SK-N-SH (cell line): ENCODE data around the gene ANKS1B. TPM values are rescaled to one million over a fixed set of nuclear protein-coding genes. Genes with fewer than 3 reads are reported as not detected.

Source experiments
- CTCF ChIA-PET: fragments of 300-600, 350-600 bp; formaldehyde crosslinking; extraction: SDS; loops from one replicate; lab custom pipeline; 2021; lab: Yijun Ruan, JAX
- POLR2A ChIA-PET: fragments of 350-600 bp; sonication (Branson Sonifier 250); formaldehyde crosslinking; extraction: SDS; loops from one replicate; lab custom pipeline; 2020; ENCODE audit warnings: antibody characterized with exemption, inconsistent platforms; lab: Yijun Ruan, JAX
- DNase-seq: peaks from one replicate; pipeline ENCODE4 v3.0.0; 2012
- H2AFZ ChIP-seq: fragments of 200-600 bp; sonication (generic); 2 replicates; pipeline ENCODE4 v1.8.1; 2016; ENCODE audit warnings: antibody characterized with exemption, mild to moderate bottlenecking, low read depth
- H3F3A ChIP-seq: fragments of 200-600 bp; sonication (generic); replicated peaks from 2 replicates; pipeline ENCODE3; 2016; ENCODE audit warnings: antibody characterized with exemption, mild to moderate bottlenecking; ENCODE audit not compliant: insufficient read depth
- H3K27ac ChIP-seq, 2 experiments: fragments of 200-500 bp in 1 of 2; fragments of 200-600 bp in 1 of 2; sonication (Bioruptor generic) in 1 of 2; sonication (generic), shearing (Covaris generic) in 1 of 2; 2 replicates each; pipeline versions ENCODE4 v1.5.1 to v1.6.1; 2014 to 2016; ENCODE audit warnings: low read depth in 2 of 2, inconsistent platforms in 1 of 2, low read length in 1 of 2, mild to moderate bottlenecking in 1 of 2, mixed read lengths in 1 of 2
- H3K27me3 ChIP-seq: fragments of 200-600 bp; sonication (generic), shearing (Covaris generic); 2 replicates; pipeline ENCODE4 v1.6.1; 2016; ENCODE audit warnings: mixed run types; ENCODE audit not compliant: insufficient read depth
- H3K36me3 ChIP-seq, 2 experiments: fragments of 200-500 bp in 1 of 2; fragments of 200-600 bp in 1 of 2; sonication (Bioruptor generic) in 1 of 2; sonication (generic) in 1 of 2; replicated peaks in 1 of 2; 2 replicates each; pipeline versions ENCODE3 to v1.5.1; 2014 to 2016; ENCODE audit warnings: low read length in 1 of 2, mild to moderate bottlenecking in 1 of 2; ENCODE audit not compliant: insufficient read depth in 2 of 2, control insufficient read depth in 1 of 2
- H3K4me1 ChIP-seq, 2 experiments: fragments of 200-500 bp in 1 of 2; fragments of 200-600 bp in 1 of 2; sonication (Bioruptor generic) in 1 of 2; sonication (generic), shearing (Covaris generic) in 1 of 2; 2 replicates each; pipeline versions ENCODE4 v1.5.1 to v1.6.1; 2014 to 2016; ENCODE audit warnings: low read depth in 1 of 2, low read length in 1 of 2, mixed run types in 1 of 2; ENCODE audit not compliant: insufficient read depth in 2 of 2, control insufficient read depth in 1 of 2
- H3K4me2 ChIP-seq: fragments of 200-600 bp; sonication (generic), shearing (Covaris generic); 2 replicates; pipeline ENCODE4 v1.6.1; 2017; ENCODE audit warnings: mixed run types
- H3K4me3 ChIP-seq, 2 experiments: fragments of 200-500 bp in 1 of 2; fragments of 200-600 bp in 1 of 2; sonication (Bioruptor generic) in 1 of 2; sonication (generic), shearing (Covaris generic) in 1 of 2; 2 replicates each; pipeline versions ENCODE4 v1.5.1 to v1.8.1; 2014 to 2016; ENCODE audit warnings: low read depth in 2 of 2, inconsistent platforms in 1 of 2, low read length in 1 of 2, mild to moderate bottlenecking in 1 of 2, mixed read lengths in 1 of 2, moderate library complexity in 1 of 2
- H3K79me2 ChIP-seq: fragments of 200-600 bp; sonication (generic); 2 replicates; pipeline ENCODE4 v1.8.1; 2017; ENCODE audit warnings: mild to moderate bottlenecking; ENCODE audit not compliant: insufficient read depth
- H3K9ac ChIP-seq: fragments of 200-600 bp; sonication (generic); 2 replicates; pipeline ENCODE4 v1.6.1; 2017; ENCODE audit warnings: mixed run types
- H3K9me2 ChIP-seq: fragments of 200-600 bp; sonication (generic); 2 replicates; pipeline ENCODE4 v1.6.1; 2017; ENCODE audit warnings: mixed run types
- H3K9me3 ChIP-seq: fragments of 200-600 bp; sonication (generic); 2 replicates; pipeline ENCODE4 v1.6.1; 2017; ENCODE audit warnings: mixed run types, mild to moderate bottlenecking, moderate library complexity
- H4K20me1 ChIP-seq: fragments of 200-600 bp; sonication (generic); 2 replicates; pipeline ENCODE4 v1.6.1; 2017; ENCODE audit warnings: mild to moderate bottlenecking, mixed run types; ENCODE audit not compliant: insufficient read depth
- EP300 ChIP-seq, 2 experiments: IDR thresholded peaks; 2 replicates each; pipeline versions ENCODE4 v1.4.0 to v1.6.1; 2012; ENCODE audit warnings: borderline replicate concordance in 1 of 2, low read depth in 1 of 2, low read length in 1 of 2
- EZH2phosphoT487 ChIP-seq: fragments of 200-600 bp; sonication (generic); IDR thresholded peaks from 2 replicates; pipeline ENCODE4 v1.6.1; 2017; ENCODE audit warnings: low read depth, mixed run types, mild to moderate bottlenecking, antibody characterized with exemption, moderate library complexity, borderline replicate concordance
- FOSL2 ChIP-seq: IDR thresholded peaks from 2 replicates; pipeline ENCODE4 v1.4.0; 2012; ENCODE audit warnings: low read depth, mild to moderate bottlenecking, moderate library complexity, borderline replicate concordance
- GABPA ChIP-seq: IDR thresholded peaks from 2 replicates; pipeline ENCODE4 v1.4.0; 2012; ENCODE audit warnings: low read depth, mild to moderate bottlenecking
- IRF3 ChIP-seq: fragments of 150-350 bp; IDR thresholded peaks from 2 replicates; pipeline ENCODE4 v1.6.1; 2016; ENCODE audit warnings: mild to moderate bottlenecking, low read depth, low read length
- JUND ChIP-seq: IDR thresholded peaks from 2 replicates; pipeline ENCODE4 v1.4.0; 2012
- MEF2A ChIP-seq: IDR thresholded peaks from 2 replicates; pipeline ENCODE4 v1.4.0; 2012; ENCODE audit warnings: low read depth, borderline replicate concordance
- NRF1 ChIP-seq: IDR thresholded peaks from 2 replicates; pipeline ENCODE4 v1.6.1; 2012; ENCODE audit warnings: low read depth, mild to moderate bottlenecking, low read length
- POLR2AphosphoS5 ChIP-seq: IDR thresholded peaks from 2 replicates; pipeline ENCODE4 v1.6.1; 2012; ENCODE audit warnings: low read depth, low read length
- RCOR1 ChIP-seq: fragments of 150-350 bp; IDR thresholded peaks from 2 replicates; pipeline ENCODE4 v1.6.1; 2017; ENCODE audit warnings: antibody characterized with exemption, low read length
- TEAD4 ChIP-seq: IDR thresholded peaks from 2 replicates; pipeline ENCODE4 v1.4.0; 2012; ENCODE audit warnings: mild to moderate bottlenecking, borderline replicate concordance; ENCODE audit not compliant: insufficient read depth
- USF2 ChIP-seq: fragments of 150-350 bp; IDR thresholded peaks from 2 replicates; pipeline ENCODE4 v1.6.1; 2017; ENCODE audit warnings: antibody characterized with exemption, low read length, low read depth, borderline replicate concordance
- YY1 ChIP-seq: IDR thresholded peaks from 2 replicates; pipeline ENCODE4 v1.4.0; 2012; ENCODE audit warnings: low read depth, mild to moderate bottlenecking
- WGBS: methylation state at CpG from one replicate; pipeline ENCODE4 v1.1.6; 2017; ENCODE audit warnings: low lambda C conversion rate; 5-methylcytosine and 5-hydroxymethylcytosine counted together
- polyA plus RNA-seq, 3 experiments: library from polyadenylated mRNA; depleted of rRNA; stranded (reverse); fragments of >200 nt; gene quantifications; 2 replicates each; pipeline ENCODE4 v1.2.3, GENCODE V29; 2012

ANKS1B gene
- polyA plus RNA-seq, 1 of the 3 experiments (the other 2 are of a cell fraction) = 1.8 TPM

- no peaks in the 10 kb centered on the region for H3K79me2 ChIP-seq
- WGBS = 49% methylated on average over 5 of the region's 5 CpGs
- H3F3A ChIP-seq = no peaks in the 10 kb centered on the region
- no peaks in the 10 kb centered on the region for H3K9me2 ChIP-seq
- no peak overlapping the region for H3K27ac ChIP-seq
- H2AFZ ChIP-seq = no peak overlapping the region
- H4K20me1 ChIP-seq = no peaks in the 10 kb centered on the region
- ChIA-PET CTCF (no interaction called here), POLR2A (no interaction called here)
- H3K36me3 ChIP-seq = no peaks in the 10 kb centered on the region
- no peaks in the 10 kb centered on the region for H3K9me3 ChIP-seq
- no peak overlapping the region for H3K9ac ChIP-seq
- TF ChIP-seq USF2 (no peak), EZH2phosphoT487 (no peak), RCOR1 (no peak), EP300 (IDR thresholded peaks at IDR 0.05; ENCODE audit: borderline replicate concordance in 1 of 2, low read depth in 1 of 2, low read length in 1 of 2) (no peak), POLR2AphosphoS5 (no peak)
- no peak overlapping the region for H3K4me3 ChIP-seq
- H3K27me3 ChIP-seq = no peaks in the 10 kb centered on the region
- no peak for DNase-seq
- H3K4me2 ChIP-seq = no peak overlapping the region
- H3K4me1 ChIP-seq = peaks cover 0 to 3% of the 10 kb centered on the region in 2 experiments; a peak in 2 of 4 replicates
Measured at GRCh38 chr12:99224237-99224636, 760.5 kb downstream of the ANKS1B start.

- CTCF ChIA-PET = no interaction called here
- H3K4me1 ChIP-seq = peaks cover 0 to 3% of the 10 kb centered on the region in 2 experiments; a peak in 2 of 4 replicates
- H4K20me1 ChIP-seq = no peaks in the 10 kb centered on the region
- DNase-seq = peak; percentile 1
- WGBS = 22% methylated on average over 5 of the region's 5 CpGs
- H3K9me2 ChIP-seq = no peaks in the 10 kb centered on the region
- no peak overlapping the region for H3K4me3 ChIP-seq
- H3K4me2 ChIP-seq = no peak overlapping the region
- no peaks in the 10 kb centered on the region for H3K27me3 ChIP-seq
- POLR2A ChIA-PET = no interaction called here
- no peaks in the 10 kb centered on the region for H3K9me3 ChIP-seq
- TF ChIP-seq FOSL2 (no peak), TEAD4 (no peak), NRF1 (no peak), EP300 (IDR thresholded peaks at IDR 0.05; ENCODE audit: borderline replicate concordance in 1 of 2, low read depth in 1 of 2, low read length in 1 of 2) (0 out of 4 replicates have a peak, but pooled peaks of 1 of the 2 experiments have one; percentile 17)
- TF ChIP-seq, all 33 proteins: peak for 1
- H3K9ac ChIP-seq = no peak overlapping the region
- no peaks in the 10 kb centered on the region for H3F3A ChIP-seq
- H3K36me3 ChIP-seq = no peaks in the 10 kb centered on the region
- no peak overlapping the region for H2AFZ ChIP-seq
- no peaks in the 10 kb centered on the region for H3K79me2 ChIP-seq
- no peak overlapping the region for H3K27ac ChIP-seq
Measured at GRCh38 chr12:99223579-99223978, 761.2 kb downstream of the ANKS1B start.

- no peak for DNase-seq
- Histone ChIP-seq H3K4me3 (no peak overlapping the region), H3K9me3 (no peaks in the 10 kb centered on the region), H3K27me3 (no peaks in the 10 kb centered on the region), H3K27ac (no peak overlapping the region), H3F3A (no peaks in the 10 kb centered on the region), H3K36me3 (no peaks in the 10 kb centered on the region), H4K20me1 (no peaks in the 10 kb centered on the region), H3K4me2 (no peak overlapping the region), H3K9ac (no peak overlapping the region), H3K79me2 (no peaks in the 10 kb centered on the region), H3K9me2 (no peaks in the 10 kb centered on the region), H2AFZ (no peak overlapping the region), H3K4me1 (no peaks in the 10 kb centered on the region)
- ChIA-PET CTCF (no interaction called here), POLR2A (no interaction called here)
- no peak for TF ChIP-seq MEF2A
- no peak for TF ChIP-seq YY1
- TF ChIP-seq GABPA = no peak
- TF ChIP-seq IRF3 = no peak
- TF ChIP-seq JUND = no peak
- no peak for TF ChIP-seq FOSL2
- no peak for TF ChIP-seq POLR2AphosphoS5
- no peak for TF ChIP-seq RCOR1
- 61% methylated on average over 5 of the region's 5 CpGs for WGBS
Measured at GRCh38 chr12:99213047-99213446, 771.7 kb downstream of the ANKS1B start.
